Ishikawa (cell line): Measurements from ENCODE around the gene BBS9.

Experiments
- EP300 ChIP-seq: IDR thresholded peaks from 2 replicates; pipeline ENCODE4 v1.6.1; 2012; ENCODE audit warnings: borderline replicate concordance
- RAD21 ChIP-seq: IDR thresholded peaks from 2 replicates; pipeline ENCODE4 v1.6.1; 2012; ENCODE audit warnings: low read depth
- REST ChIP-seq: IDR thresholded peaks from 2 replicates; pipeline ENCODE4 v1.6.1; 2012; ENCODE audit warnings: low read depth, mild to moderate bottlenecking
- TAF1 ChIP-seq: IDR thresholded peaks from 2 replicates; pipeline ENCODE4 v1.6.1; 2012; ENCODE audit warnings: low read depth, mild to moderate bottlenecking
- TCF12 ChIP-seq: IDR thresholded peaks from 2 replicates; pipeline ENCODE4 v1.6.1; 2012; ENCODE audit warnings: low read depth
- YY1 ChIP-seq: IDR thresholded peaks from 2 replicates; pipeline ENCODE4 v1.6.1; 2012; ENCODE audit warnings: low read depth

DNA sequence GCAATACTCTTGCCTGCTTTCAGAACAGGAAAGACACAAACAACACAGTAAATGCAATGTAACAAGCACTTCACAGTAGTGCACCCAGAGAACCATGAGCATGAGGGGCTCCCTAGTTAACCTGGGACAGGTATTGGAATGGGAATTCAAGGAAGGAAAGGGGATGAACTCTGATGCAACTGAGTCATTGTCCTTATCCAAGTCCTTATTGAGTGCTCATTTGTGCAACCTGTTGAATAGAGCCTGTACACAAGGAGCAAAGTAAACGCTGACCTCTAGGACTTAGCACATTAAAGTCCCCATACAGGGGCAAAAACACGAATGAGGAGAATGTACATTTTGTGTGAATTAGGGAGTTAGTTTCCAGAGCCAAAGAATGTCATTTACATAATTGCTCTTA lies 499.5 kb downstream of the BBS9 start:
- TF ChIP-seq TAF1 (no peak), RAD21 (no peak), EP300 (no peak), TCF12 (no peak), REST (no peak), YY1 (no peak)
